GM19467 (cell line): ENCODE data around the gene DCTN1.

ENCODE experiments used
- ATAC-seq: cut with Tn5 transposase; IDR thresholded peaks from one replicate; pipeline ENCODE4 v1.9.1; 2021; ENCODE audit warnings: mild to moderate bottlenecking, moderate library complexity; ENCODE audit not compliant: unreplicated experiment

The DCTN1 gene

GRCh38 chr2:74327627-74328026, 52.5 kb downstream of the DCTN1 start:
- ATAC-seq: no peak

- no peak for ATAC-seq
Measured at GRCh38 chr2:74327199-74327598, 52.9 kb downstream of the DCTN1 start.

GRCh38 chr2:74325815-74326214, 54.3 kb downstream of the DCTN1 start:
- ATAC-seq: no peak

GRCh38 chr2:74321737-74322136, 58.4 kb downstream of the DCTN1 start:
- ATAC-seq: no peak

- ATAC-seq: no peak
Measured at GRCh38 chr2:74317701-74318100, 62.4 kb downstream of the DCTN1 start.

- ATAC-seq: no peak
Measured at GRCh38 chr2:74316627-74317295, 63.4 kb downstream of the DCTN1 start.

GRCh38 chr2:74314107-74314506, 66.0 kb downstream of the DCTN1 start:
- ATAC-seq: no peak

GRCh38 chr2:74313497-74313896, 66.6 kb downstream of the DCTN1 start:
- no peak for ATAC-seq

- ATAC-seq: no peak
Measured at GRCh38 chr2:74312913-74313312, 67.2 kb downstream of the DCTN1 start.
